Right cardiac atrium (tissue), 5 donors: ENCODE data around the gene ZNF277. TPM values are rescaled to one million over a fixed set of nuclear protein-coding genes. Genes with fewer than 3 reads are reported as not detected.

Experiments
- polyA plus RNA-seq: library from polyadenylated mRNA; stranded (reverse); fragments of 200-250 nt; gene quantifications from one replicate; pipeline ENCODE4 v1.2.3, GENCODE V29; 2013
- total RNA-seq, 4 donors: library from RNA; stranded (reverse); fragmentation: NEBNext Ultra II Directional; extraction: Animal tissue kit (Norgen Biotek cat#: 25700); gene quantifications; one replicate each; pipeline ENCODE4 v1.2.1, GENCODE V29; 2021
- donor health status: healthy with polysubstance abuse.
- donor health status: DM: no; HTN: yes; CAD: no.
- donor health status: DM: no; HTN: no; CAD: no.
- donor health status: DM: no; HTN: yes; CAD: no; lungs with severe emphysema.
- donor health status: DM: yes; HTN: yes; CAD: no.

The ZNF277 gene
- total and polyA plus RNA-seq, 5 donors: 11.9 to 22.4 (median 18.3) TPM

Other genes starting within 250 kb of the ZNF277 start
- gene DOCK4, start 296 bp upstream of the ZNF277 start, total RNA-seq: 10 to 100 TPM; 13.5 to 19.9 (median 16.5) TPM
- 5.7 TPM for gene DOCK4, start 296 bp upstream of the ZNF277 start, polyA plus RNA-seq
- 10 to 100 TPM; 24.1 to 51.7 (median 26.8) TPM for gene IFRD1, start 243.8 kb downstream of the ZNF277 start, total RNA-seq
- gene IFRD1, start 243.8 kb downstream of the ZNF277 start, polyA plus RNA-seq: 28.6 TPM